IPS-18c (cell line): ENCODE measurements around the gene MAP3K10.

Experiments
- H3K4me3 ChIP-seq: 2 replicates; pipeline ENCODE4 v1.7.0; 2013; ENCODE audit warnings: low read depth, mild to moderate bottlenecking, low read length, moderate library complexity; ENCODE audit not compliant: insufficient read depth
- H3K9me3 ChIP-seq: one replicate; pipeline ENCODE4 v1.6.1; 2013; ENCODE audit warnings: mild to moderate bottlenecking, low read length, moderate library complexity; ENCODE audit not compliant: control insufficient read depth, insufficient read depth

MAP3K10 gene

DNA sequence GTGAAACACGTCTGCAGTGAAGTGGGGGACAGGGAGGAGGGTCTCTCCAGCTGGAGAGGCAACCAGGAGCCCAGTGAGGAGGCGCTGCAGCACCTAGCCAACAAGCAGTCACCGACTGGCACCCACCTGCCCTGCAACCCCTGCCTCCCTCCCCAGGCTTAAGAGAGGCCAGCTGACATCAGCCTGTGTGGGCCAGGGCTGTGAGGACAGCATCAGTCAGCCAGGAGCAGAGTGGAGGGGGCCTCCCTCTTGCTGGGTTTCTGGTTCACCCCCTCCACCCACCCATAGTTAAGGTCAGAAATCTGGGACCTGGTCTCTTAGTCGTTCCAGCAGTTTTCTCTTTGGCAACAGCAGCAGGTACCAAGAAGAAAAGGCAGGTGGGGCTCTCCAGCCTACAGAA, 60.8 kb downstream of the MAP3K10 start:
- Histone ChIP-seq H3K4me3 (no peak overlapping the region), H3K9me3 (no peaks in the 10 kb centered on the region)

DNA sequence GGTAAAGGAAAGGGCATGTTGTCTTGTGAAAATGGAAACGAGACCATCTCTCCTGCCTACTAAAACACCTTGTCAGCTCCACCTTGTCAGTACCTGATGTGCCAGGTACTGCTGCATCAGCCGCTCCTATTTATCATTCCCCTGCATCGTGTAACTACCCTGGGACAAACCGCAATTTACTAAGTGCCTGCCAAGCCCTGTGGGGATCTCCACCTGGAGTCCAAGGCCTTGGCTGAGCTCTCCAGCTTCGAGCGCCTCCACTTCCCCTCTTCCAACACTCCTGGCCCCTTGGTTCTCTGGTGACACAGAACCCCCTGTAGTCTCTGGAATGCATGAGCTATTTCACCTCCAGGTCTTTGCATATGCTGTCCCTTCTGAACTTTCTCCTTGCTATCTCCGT, 61.2 kb downstream of the MAP3K10 start:
- Histone ChIP-seq H3K4me3 (no peak overlapping the region), H3K9me3 (no peaks in the 10 kb centered on the region)

DNA sequence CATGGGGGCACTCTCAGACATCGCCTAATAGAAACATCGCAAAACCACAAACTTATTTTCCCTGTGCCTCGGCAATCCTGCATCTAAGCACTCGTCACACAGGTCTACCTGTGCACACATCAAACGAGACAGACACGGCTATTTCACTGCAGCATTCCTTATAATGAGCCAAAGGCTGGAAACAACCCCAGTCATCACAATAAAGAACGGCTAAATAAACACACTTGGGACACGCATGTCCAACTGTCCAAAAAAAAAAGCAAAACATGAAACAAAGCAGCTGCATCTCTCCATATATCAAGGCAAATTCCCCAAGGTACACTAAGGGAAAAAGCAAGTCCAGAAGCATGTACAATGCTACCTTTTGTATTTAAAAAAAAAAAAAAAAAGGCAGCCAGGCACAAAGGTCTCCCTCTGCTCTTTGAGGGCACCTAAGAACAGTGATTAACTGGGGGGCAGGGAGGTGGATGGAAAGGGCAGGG, 62.4 kb downstream of the MAP3K10 start:
- Histone ChIP-seq H3K4me3 (no peak overlapping the region), H3K9me3 (no peaks in the 10 kb centered on the region)

DNA sequence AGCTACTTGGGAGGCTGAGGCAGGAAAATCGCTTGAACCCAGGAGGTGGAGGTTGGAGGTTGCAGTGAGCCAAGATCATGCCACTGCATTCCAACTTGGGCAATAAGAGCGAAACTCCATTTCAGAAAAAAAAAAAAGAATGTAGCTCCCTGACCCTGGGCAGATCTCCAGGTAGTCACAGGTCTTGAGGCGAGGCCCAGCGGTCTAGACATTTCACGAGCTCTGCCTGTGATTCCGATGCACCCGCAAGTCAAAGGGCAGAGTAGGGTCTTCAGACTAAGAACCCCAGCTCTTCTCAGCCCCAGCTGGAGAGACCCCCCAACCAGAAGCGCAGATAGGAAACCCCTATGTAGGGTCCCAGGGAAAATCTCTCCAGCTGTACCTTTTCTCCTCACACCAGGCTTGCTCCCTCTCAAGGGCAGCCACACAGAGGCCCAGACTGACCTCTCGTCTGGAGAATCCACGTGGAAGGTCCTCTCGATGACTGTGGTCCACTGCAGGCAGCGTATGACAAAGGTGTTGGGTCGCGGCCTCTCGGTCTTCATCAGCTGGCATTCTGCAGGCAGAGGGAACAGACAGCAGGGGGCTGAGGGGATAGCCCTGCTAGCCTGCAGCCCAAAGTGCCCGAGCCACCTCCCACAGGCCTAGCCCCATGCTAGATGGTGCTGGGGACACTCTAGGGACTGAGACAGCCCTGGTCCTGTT, 63.6 kb downstream of the MAP3K10 start:
- Histone ChIP-seq H3K9me3 (no peaks in the 10 kb centered on the region), H3K4me3 (no peak overlapping the region)

DNA sequence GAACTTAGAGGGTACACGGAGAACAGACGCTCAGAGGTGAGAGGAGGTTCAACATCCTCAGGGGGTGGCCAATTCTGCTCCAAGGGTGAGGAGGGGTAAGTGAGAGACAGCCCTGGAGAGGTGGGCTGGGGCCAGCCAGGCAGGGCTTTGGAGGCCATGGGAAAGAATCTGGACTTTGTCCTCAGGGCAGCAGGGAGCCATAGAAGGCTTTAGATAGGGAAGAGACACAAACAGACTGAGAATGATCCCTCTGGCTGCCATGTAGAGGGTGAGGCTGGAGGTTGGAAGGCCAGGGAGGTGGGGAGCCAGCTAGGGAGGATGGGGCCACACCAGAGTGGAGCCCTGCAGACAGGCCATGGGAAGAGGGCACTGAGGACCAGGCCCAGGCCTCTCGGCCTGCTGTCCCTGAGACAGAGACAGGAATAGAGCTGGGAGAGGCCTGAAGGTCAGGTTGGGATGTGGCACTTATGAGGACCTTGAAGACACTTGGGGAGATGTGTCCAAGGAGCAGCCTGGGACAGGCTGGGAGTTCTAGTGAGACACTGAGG, 64.5 kb downstream of the MAP3K10 start:
- H3K9me3 ChIP-seq, result no peaks in the 10 kb centered on the region
- H3K4me3 ChIP-seq, result no peak overlapping the region

DNA sequence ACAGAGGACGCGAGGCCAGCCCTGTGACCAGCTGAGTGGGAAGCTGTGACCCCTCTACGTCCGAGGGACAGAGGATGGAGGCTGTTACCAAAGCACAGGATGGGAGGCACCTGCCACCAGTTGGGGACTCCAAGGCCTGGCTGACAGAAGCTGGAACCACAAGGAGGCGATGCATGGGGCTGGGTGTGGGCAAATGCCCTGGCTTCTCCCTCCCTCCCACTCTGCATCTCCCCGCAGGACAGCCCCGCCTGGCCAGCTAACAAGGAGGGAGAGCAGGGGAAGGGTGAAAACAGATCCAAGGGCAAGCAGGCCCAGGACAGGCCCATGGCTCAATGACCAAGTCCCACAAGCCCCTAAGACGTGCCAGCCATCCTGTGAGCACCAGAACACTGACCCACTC, 65.3 kb downstream of the MAP3K10 start:
- H3K9me3 ChIP-seq, result no peaks in the 10 kb centered on the region
- no peak overlapping the region for H3K4me3 ChIP-seq

DNA sequence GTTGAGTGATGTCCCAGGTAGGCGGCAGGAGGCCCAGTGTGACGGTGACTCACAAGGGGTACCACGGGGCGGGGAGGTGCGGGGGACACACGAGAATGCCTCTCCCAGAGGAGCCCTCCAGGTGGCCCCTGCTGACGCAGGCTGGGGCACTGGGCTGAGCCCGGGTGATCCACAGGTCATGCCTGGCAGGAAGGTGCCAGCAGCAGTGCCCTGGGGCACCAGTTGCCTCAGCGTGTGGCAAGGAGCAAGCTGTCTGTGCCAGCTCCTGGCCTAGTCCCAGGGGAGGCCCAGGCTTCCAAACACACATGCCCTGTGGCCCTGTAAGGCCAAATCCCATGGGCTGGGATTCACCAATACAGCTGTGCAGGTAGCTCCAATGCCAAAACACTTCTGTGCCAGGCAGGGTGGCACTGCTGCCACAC, 65.9 kb downstream of the MAP3K10 start:
- Histone ChIP-seq H3K4me3 (no peak overlapping the region), H3K9me3 (no peaks in the 10 kb centered on the region)

DNA sequence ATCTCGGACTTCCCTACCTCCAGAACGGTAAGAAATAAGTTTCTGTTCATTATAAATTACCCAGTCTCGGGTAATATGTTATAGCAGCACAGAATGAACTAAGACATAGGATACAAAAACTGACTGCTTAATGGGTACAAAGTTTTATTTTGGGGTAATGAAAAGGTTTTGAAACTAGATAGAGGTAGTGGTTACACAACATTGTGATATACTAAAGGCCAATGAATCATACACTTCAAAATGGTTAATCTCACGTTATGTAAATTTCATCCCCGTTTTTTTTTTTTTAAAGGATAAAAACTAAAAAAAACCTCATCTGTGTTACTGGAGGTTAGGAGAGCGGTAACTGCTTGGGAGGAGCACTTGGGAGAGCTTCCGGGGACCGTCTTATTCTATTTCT, 70.4 kb downstream of the MAP3K10 start:
- no peak overlapping the region for H3K4me3 ChIP-seq
- no peaks in the 10 kb centered on the region for H3K9me3 ChIP-seq

DNA sequence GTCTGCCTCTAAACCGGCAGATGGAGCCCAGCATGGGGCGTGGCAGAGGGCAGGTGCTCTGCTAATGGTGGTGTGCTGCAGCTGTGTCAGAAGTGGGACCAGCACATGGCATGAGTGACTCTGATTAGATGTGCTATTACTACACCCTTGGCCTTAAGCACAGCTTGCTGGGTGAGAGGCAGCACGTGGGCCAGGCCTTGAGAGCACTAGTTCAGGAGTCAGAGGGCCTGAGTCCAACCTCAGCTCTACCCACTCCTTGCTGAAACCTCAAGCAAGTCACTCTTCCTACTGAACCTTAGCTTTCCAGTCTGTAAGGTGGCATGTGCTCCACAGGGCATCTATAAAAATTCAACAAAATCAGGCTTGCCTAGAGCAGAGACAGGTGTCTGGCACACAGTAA, 71.2 kb downstream of the MAP3K10 start:
- H3K9me3 ChIP-seq, result no peaks in the 10 kb centered on the region
- no peak overlapping the region for H3K4me3 ChIP-seq

DNA sequence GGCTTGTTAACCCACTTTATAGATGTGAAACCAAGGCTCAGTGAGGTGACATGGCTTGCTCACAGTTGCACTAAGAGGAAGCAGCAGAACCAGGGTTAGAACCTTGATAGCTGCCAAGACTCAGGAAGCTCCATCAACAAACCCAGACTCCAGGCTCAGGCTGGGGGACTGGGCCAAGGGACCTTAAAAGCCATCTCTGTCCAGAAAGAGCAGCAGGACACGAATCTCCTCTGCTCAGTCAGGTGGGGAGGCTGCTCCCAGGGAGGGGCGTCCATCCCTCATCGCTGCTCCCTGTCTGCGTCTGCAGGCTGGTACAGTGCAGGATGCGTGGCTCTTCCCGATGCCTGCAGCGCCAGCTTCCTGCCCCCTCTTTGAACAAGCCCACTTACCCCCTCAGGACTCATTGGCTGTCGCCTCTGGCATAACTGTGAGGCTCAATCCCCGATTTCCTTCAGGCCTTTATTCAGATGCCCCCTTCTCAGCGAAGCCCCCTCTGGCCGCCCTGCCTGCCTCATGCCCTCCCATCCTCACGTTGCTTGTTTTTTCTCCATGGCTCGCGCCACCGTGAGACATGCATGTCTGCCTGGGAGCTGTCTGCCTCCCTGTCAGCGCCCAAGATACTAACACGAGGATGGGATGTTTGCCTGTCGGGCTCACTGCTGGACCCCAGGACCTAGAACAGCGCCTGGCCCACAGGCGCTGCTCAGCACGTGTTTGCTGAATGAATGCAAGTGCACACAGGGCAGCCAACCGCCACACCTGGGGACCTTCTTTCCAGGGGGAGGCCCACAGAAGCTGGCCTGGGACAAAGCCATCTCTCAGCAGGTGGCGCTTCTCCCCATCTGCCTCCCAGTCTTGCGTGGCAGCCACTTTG, 72.5 kb downstream of the MAP3K10 start:
- Histone ChIP-seq H3K9me3 (no peaks in the 10 kb centered on the region), H3K4me3 (no peak overlapping the region)

DNA sequence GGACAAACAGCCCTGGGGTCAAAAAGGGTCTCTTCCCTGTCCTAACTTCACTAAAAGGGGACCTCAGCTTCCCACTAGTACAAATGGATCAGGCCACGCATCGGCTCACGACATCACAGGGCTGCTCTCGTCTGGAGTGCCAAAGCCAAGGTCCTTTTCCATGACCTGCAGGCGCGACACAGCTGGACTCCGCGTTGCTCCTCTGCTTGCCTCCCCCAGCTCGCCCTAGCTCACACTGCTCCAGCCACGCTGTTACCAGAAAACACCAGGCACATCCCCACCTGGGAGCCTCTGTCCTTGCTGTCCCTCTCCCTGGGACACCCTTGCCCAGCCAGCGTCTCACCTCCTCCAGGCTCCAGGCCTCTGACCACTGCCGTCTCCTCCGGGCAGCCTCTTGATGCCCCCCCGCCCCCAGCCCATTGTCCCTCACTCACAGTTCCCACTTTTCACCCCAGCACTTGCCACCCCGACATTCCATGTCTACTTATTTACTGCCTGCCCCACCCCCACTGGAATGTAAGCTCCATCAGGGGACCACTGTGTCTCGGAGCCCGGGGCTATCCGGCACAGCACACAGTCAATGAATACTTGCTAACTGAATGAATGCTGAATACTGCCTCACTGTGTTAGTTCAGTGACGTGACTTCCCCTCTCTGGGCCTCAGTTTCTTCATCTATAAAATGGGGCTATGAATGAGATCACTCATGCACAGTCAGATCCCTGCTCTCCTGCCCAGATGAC, 73.3 kb downstream of the MAP3K10 start:
- Histone ChIP-seq H3K9me3 (no peaks in the 10 kb centered on the region), H3K4me3 (no peak overlapping the region)
